ENCODE results near the gene AKR7A2. TPM values are rescaled to one million over a fixed set of nuclear protein-coding genes. Genes with fewer than 3 reads are reported as not detected.
A peak's percentile ranks its signal among the peaks of the same experiment; 100 is the strongest.

AKR7A2 gene
- total RNA-seq, 1 donor from 2014 or later: 30.3 TPM

DNA sequence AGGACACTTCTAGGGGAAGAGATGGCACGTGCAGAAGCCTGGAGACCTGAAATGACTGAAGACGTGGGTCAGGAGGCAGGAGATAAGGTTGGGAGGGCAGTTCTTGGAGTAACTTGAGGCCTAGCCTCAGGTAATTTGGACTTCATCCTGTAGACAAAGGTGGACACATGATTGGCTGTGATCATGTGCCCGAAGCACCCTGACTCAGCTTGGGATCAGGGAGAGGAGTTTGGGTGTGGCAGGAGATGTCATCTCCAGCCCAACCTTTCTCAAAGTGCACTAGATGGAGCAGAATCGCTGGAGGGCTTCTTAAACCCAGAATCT, 1.7 kb upstream of the AKR7A2 start:
- Mint-ChIP-seq H3K4me3 (ENCODE audit: unreplicated experiment) (peak overlapping the region; percentile 85), H3K9me3 (ENCODE audit: unreplicated experiment) (no peaks in the 10 kb centered on the region), H3K27me3 (ENCODE audit: low read depth, unreplicated experiment) (no peaks in the 10 kb centered on the region), H3K4me1 (ENCODE audit: low read depth, unreplicated experiment) (peaks cover 18% of the 10 kb centered on the region), H3K27ac (ENCODE audit: unreplicated experiment) (no peak overlapping the region), H3K36me3 (ENCODE audit: low read depth, unreplicated experiment) (peaks cover 7% of the 10 kb centered on the region)
- Histone ChIP-seq H3K36me3 (ENCODE audit: insufficient read depth, low read length) (no peaks in the 10 kb centered on the region), H3K4me1 (ENCODE audit: insufficient read depth, low read length) (peaks cover 38% of the 10 kb centered on the region), H4K20me1 (ENCODE audit: insufficient read depth, low read length) (peaks cover 49% of the 10 kb centered on the region), H3K4me3 (ENCODE audit: insufficient read depth, low read depth, low read length) (no peak overlapping the region), H3K27ac (ENCODE audit: low read depth, low read length) (no peak overlapping the region), H3K9me3 (ENCODE audit: insufficient read depth, low read depth, low read length) (no peaks in the 10 kb centered on the region), H3K27me3 (ENCODE audit: insufficient read depth, low read length) (no peaks in the 10 kb centered on the region), H3K4me2 (ENCODE audit: low read length) (peak overlapping the region; percentile 98), H3K79me2 (ENCODE audit: insufficient read depth, low read length) (peaks cover 50% of the 10 kb centered on the region), H3K9ac (ENCODE audit: low read length) (no peak overlapping the region), H2AFZ (ENCODE audit: low read depth, low read length) (no peak overlapping the region)
- no peak for DNase-seq (ENCODE audit: low read depth)
- no peak for TF ChIP-seq EZH2 (IDR thresholded peaks at IDR 0.05; ENCODE audit: insufficient read depth, low read length)
- TF ChIP-seq, protein P1, sequence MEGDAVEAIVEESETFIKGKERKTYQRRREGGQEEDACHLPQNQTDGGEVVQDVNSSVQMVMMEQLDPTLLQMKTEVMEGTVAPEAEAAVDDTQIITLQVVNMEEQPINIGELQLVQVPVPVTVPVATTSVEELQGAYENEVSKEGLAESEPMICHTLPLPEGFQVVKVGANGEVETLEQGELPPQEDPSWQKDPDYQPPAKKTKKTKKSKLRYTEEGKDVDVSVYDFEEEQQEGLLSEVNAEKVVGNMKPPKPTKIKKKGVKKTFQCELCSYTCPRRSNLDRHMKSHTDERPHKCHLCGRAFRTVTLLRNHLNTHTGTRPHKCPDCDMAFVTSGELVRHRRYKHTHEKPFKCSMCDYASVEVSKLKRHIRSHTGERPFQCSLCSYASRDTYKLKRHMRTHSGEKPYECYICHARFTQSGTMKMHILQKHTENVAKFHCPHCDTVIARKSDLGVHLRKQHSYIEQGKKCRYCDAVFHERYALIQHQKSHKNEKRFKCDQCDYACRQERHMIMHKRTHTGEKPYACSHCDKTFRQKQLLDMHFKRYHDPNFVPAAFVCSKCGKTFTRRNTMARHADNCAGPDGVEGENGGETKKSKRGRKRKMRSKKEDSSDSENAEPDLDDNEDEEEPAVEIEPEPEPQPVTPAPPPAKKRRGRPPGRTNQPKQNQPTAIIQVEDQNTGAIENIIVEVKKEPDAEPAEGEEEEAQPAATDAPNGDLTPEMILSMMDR (IDR thresholded peaks at IDR 0.05; ENCODE audit: insufficient read depth, low read depth, low read length): no peak
- FAIRE-seq: no peak

DNA sequence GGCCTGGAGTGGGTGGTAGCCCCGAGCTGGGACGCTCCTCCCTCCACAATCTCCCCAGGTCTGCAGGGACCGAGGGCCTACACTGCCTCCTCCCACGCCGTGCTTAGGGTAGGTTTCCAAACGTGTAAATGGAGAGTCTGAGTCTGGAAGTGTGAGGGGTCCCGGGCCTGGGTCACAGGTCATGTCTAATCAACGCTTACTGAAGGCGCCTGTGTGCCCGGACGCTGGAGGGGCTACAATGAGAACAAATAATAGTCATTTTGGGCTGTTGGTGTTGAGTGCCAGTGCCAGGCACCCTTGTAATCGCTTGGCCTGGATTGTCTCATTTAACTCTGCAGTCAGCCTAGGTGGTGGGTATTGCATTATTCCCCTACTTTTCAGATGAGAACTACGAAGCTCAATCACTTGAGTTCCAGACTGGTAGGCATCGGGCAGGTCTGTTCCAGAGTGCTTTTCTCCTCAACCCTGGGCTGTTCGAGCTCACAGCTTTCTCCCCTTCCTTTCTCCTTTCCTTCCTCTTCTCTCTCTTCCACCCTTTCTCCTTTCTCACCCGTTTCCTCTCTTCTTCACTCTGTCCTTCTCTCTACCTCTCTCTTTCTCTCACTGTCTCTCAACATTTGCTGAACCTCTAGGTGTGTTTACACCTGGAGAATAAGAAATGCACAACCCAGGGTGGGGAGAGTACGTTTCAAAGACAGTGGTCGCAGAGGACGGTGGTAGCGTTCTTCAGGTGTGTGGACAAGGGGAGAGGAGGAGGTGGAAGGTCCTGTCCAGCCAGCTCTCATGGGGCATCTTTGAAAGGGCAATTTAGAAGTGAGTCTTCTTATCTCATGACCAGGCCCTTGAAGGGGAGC, 1.1 kb upstream of the AKR7A2 start:
- Mint-ChIP-seq H3K4me3 (ENCODE audit: unreplicated experiment) (peak overlapping the region; percentile 85), H3K27ac (ENCODE audit: unreplicated experiment) (peak overlapping the region; percentile 3), H3K9me3 (ENCODE audit: unreplicated experiment) (no peaks in the 10 kb centered on the region), H3K27me3 (ENCODE audit: low read depth, unreplicated experiment) (no peaks in the 10 kb centered on the region), H3K36me3 (ENCODE audit: low read depth, unreplicated experiment) (peaks cover 3% of the 10 kb centered on the region), H3K4me1 (ENCODE audit: low read depth, unreplicated experiment) (peaks cover 18% of the 10 kb centered on the region)
- Histone ChIP-seq H3K9me3 (ENCODE audit: insufficient read depth, low read depth, low read length) (no peaks in the 10 kb centered on the region), H3K36me3 (ENCODE audit: insufficient read depth, low read length) (no peaks in the 10 kb centered on the region), H3K4me2 (ENCODE audit: low read length) (peak overlapping the region; percentile 98), H3K9ac (ENCODE audit: low read length) (peak overlapping the region; percentile 90), H3K4me1 (ENCODE audit: insufficient read depth, low read length) (peaks cover 38% of the 10 kb centered on the region), H3K27ac (ENCODE audit: low read depth, low read length) (peak overlapping the region; percentile 77), H3K4me3 (ENCODE audit: insufficient read depth, low read depth, low read length) (peak overlapping the region; percentile 71), H2AFZ (ENCODE audit: low read depth, low read length) (peak overlapping the region; percentile 84), H3K27me3 (ENCODE audit: insufficient read depth, low read length) (no peaks in the 10 kb centered on the region), H3K79me2 (ENCODE audit: insufficient read depth, low read length) (peaks cover 49% of the 10 kb centered on the region), H4K20me1 (ENCODE audit: insufficient read depth, low read length) (peaks cover 53% of the 10 kb centered on the region)
- DNase-seq (ENCODE audit: low read depth) (no peak), FAIRE-seq (no peak)
- TF ChIP-seq EZH2 (IDR thresholded peaks at IDR 0.05; ENCODE audit: insufficient read depth, low read length): no peak

DNA sequence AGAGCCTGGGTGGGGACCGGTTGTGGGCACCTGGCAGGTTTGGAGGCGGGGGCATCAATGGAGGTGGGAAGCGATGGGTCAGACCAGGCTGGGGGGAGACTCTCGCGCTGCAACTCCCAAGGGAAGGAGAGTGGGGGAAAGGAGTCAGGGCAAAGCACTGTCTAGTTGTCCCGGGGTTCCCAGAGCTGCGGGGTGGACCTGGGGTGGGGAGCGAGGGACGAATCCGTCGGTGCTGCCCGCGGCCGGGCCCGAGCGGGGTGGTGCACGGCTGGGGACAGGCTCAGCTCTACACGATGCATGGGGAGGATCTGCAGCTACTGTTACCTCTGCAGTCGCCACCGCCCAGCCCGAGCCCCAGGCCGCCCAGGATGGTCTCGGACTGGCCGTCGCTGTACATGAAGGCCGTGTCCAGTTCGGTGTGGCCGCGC, 427 bp downstream of the AKR7A2 start:
- Histone ChIP-seq H3K27me3 (ENCODE audit: insufficient read depth, low read length) (no peaks in the 10 kb centered on the region), H3K79me2 (ENCODE audit: insufficient read depth, low read length) (peaks cover 42% of the 10 kb centered on the region)
- DNase-seq (ENCODE audit: low read depth): no peak

More for the DNA sequence above, 427 bp downstream of the AKR7A2 start:
- peak overlapping the region; percentile 98 for H3K4me2 ChIP-seq (ENCODE audit: low read length)
- H3K4me3 ChIP-seq (ENCODE audit: insufficient read depth, low read depth, low read length): peak overlapping the region; percentile 71
- peaks cover 38% of the 10 kb centered on the region for H3K4me1 ChIP-seq (ENCODE audit: insufficient read depth, low read length)
- peaks cover 6% of the 10 kb centered on the region for H3K36me3 ChIP-seq (ENCODE audit: insufficient read depth, low read length)
- TF ChIP-seq, protein P1 (IDR thresholded peaks at IDR 0.05; ENCODE audit: insufficient read depth, low read depth, low read length): no peak
- TF ChIP-seq EZH2 (IDR thresholded peaks at IDR 0.05; ENCODE audit: insufficient read depth, low read length): no peak
- H3K36me3 Mint-ChIP-seq (ENCODE audit: low read depth, unreplicated experiment): peaks cover 14% of the 10 kb centered on the region
- peaks cover 20% of the 10 kb centered on the region for H3K4me1 Mint-ChIP-seq (ENCODE audit: low read depth, unreplicated experiment)
- H4K20me1 ChIP-seq (ENCODE audit: insufficient read depth, low read length): peaks cover 50% of the 10 kb centered on the region
- peak overlapping the region; percentile 90 for H3K9ac ChIP-seq (ENCODE audit: low read length)
- peak overlapping the region; percentile 51 for H3K27ac Mint-ChIP-seq (ENCODE audit: unreplicated experiment)
- H3K27ac ChIP-seq (ENCODE audit: low read depth, low read length): peak overlapping the region; percentile 78
- no peak for FAIRE-seq
- H3K9me3 ChIP-seq (ENCODE audit: insufficient read depth, low read depth, low read length): no peaks in the 10 kb centered on the region
- peak overlapping the region; percentile 92 for H3K4me3 Mint-ChIP-seq (ENCODE audit: unreplicated experiment)
- peak overlapping the region; percentile 97 for H2AFZ ChIP-seq (ENCODE audit: low read depth, low read length)
- no peaks in the 10 kb centered on the region for H3K27me3 Mint-ChIP-seq (ENCODE audit: low read depth, unreplicated experiment)
- no peaks in the 10 kb centered on the region for H3K9me3 Mint-ChIP-seq (ENCODE audit: unreplicated experiment)
